Astrocyte (in vitro differentiated cells and primary cell): ENCODE measurements around the gene SV2C. TPM values are rescaled to one million over a fixed set of nuclear protein-coding genes. Genes with fewer than 3 reads are reported as not detected.

Source experiments
- DNase-seq: peaks from one replicate; pipeline ENCODE4 v3.0.0-alpha.2; 2010; ENCODE audit warnings: low read depth
- FAIRE-seq: peaks from 2 replicates; lab custom pipeline; 2011; peaks lifted over from hg19 to GRCh38; lab: Jason Lieb, UNC
- H2AFZ ChIP-seq: 2 replicates; pipeline ENCODE4 v1.6.0; 2012; ENCODE audit warnings: low read depth, low read length, inconsistent platforms
- H3K27ac ChIP-seq: 2 replicates; pipeline ENCODE4 v1.5.1; 2011; ENCODE audit warnings: low read depth, low read length, inconsistent platforms
- H3K27me3 ChIP-seq: 2 replicates; pipeline ENCODE4 v1.6.0; 2011; ENCODE audit warnings: low read length, inconsistent platforms; ENCODE audit not compliant: insufficient read depth
- H3K36me3 ChIP-seq: 2 replicates; pipeline ENCODE4 v1.5.1; 2011; ENCODE audit warnings: low read length, inconsistent platforms; ENCODE audit not compliant: insufficient read depth
- H3K4me1 ChIP-seq: 2 replicates; pipeline ENCODE4 v1.5.1; 2011; ENCODE audit warnings: low read length, inconsistent platforms; ENCODE audit not compliant: insufficient read depth
- H3K4me2 ChIP-seq: 2 replicates; pipeline ENCODE4 v1.6.0; 2012; ENCODE audit warnings: low read length, inconsistent platforms
- H3K4me3 ChIP-seq: 2 replicates; pipeline ENCODE4 v1.5.1; 2011; ENCODE audit warnings: low read depth, mild to moderate bottlenecking, low read length, inconsistent platforms; ENCODE audit not compliant: insufficient read depth
- H3K79me2 ChIP-seq: 2 replicates; pipeline ENCODE4 v1.6.0; 2012; ENCODE audit warnings: mild to moderate bottlenecking, low read length, inconsistent platforms; ENCODE audit not compliant: insufficient read depth
- H3K9ac ChIP-seq: 2 replicates; pipeline ENCODE4 v1.6.0; 2012; ENCODE audit warnings: mild to moderate bottlenecking, low read length, inconsistent platforms
- H3K9me3 ChIP-seq: 2 replicates; pipeline ENCODE4 v1.5.1; 2012; ENCODE audit warnings: low read depth, mild to moderate bottlenecking, low read length, inconsistent platforms; ENCODE audit not compliant: insufficient read depth
- H4K20me1 ChIP-seq: 2 replicates; pipeline ENCODE4 v1.6.0; 2012; ENCODE audit warnings: low read length, inconsistent platforms; ENCODE audit not compliant: insufficient read depth
- H3K27ac Mint-ChIP-seq: one replicate; pipeline ENCODE4 v1.8.0; 2021; ENCODE audit warnings: mild to moderate bottlenecking, mixed read lengths; ENCODE audit not compliant: unreplicated experiment
- H3K27me3 Mint-ChIP-seq: one replicate; pipeline ENCODE4 v1.8.0; 2021; ENCODE audit warnings: low read depth, mixed read lengths; ENCODE audit not compliant: unreplicated experiment
- H3K36me3 Mint-ChIP-seq: one replicate; pipeline ENCODE4 v1.8.0; 2021; ENCODE audit warnings: low read depth, mixed read lengths; ENCODE audit not compliant: unreplicated experiment
- H3K4me1 Mint-ChIP-seq: one replicate; pipeline ENCODE4 v1.8.0; 2021; ENCODE audit warnings: low read depth, mixed read lengths; ENCODE audit not compliant: unreplicated experiment
- H3K4me3 Mint-ChIP-seq: one replicate; pipeline ENCODE4 v1.8.0; 2021; ENCODE audit warnings: mild to moderate bottlenecking, moderate library complexity, mixed read lengths; ENCODE audit not compliant: unreplicated experiment
- H3K9me3 Mint-ChIP-seq: one replicate; pipeline ENCODE4 v1.8.0; 2021; ENCODE audit warnings: mild to moderate bottlenecking, mixed read lengths; ENCODE audit not compliant: unreplicated experiment
- CTCF ChIP-seq: IDR thresholded peaks from 2 replicates; pipeline ENCODE4 v1.5.1; 2011; ENCODE audit warnings: low read depth, mild to moderate bottlenecking, inconsistent platforms, low read length, moderate library complexity; ENCODE audit not compliant: insufficient read depth
- EZH2 ChIP-seq: IDR thresholded peaks from 2 replicates; pipeline ENCODE4 v1.6.1; 2012; ENCODE audit warnings: mild to moderate bottlenecking, low read length, inconsistent platforms; ENCODE audit not compliant: insufficient read depth
- total RNA-seq: library from RNA; stranded (reverse); gene quantifications from 2 replicates; pipeline ENCODE4 v1.2.1, GENCODE V29; 2021

Gene SV2C
- total RNA-seq, 1 donor from 2014 or later, result 0.05 TPM

- Histone ChIP-seq H3K27ac (no peak overlapping the region), H2AFZ (no peak overlapping the region), H3K36me3 (no peaks in the 10 kb centered on the region), H3K9ac (no peak overlapping the region), H3K4me3 (no peak overlapping the region), H3K4me2 (no peak overlapping the region), H3K27me3 (peaks cover 3% of the 10 kb centered on the region), H3K79me2 (no peaks in the 10 kb centered on the region), H4K20me1 (no peaks in the 10 kb centered on the region), H3K9me3 (no peaks in the 10 kb centered on the region), H3K4me1 (no peaks in the 10 kb centered on the region)
- Mint-ChIP-seq H3K27me3 (peaks cover 12% of the 10 kb centered on the region), H3K9me3 (no peaks in the 10 kb centered on the region), H3K36me3 (no peaks in the 10 kb centered on the region), H3K4me3 (no peak overlapping the region), H3K27ac (no peak overlapping the region), H3K4me1 (peaks cover 15% of the 10 kb centered on the region)
- DNase-seq (no peak), FAIRE-seq (no peak)
- TF ChIP-seq EZH2 (no peak), CTCF (no peak)
These were observed 248.9 kb downstream of the SV2C start for GRCh38 chr5:76332102-76332501.

GRCh38 chr5:76332611-76333205 lies 249.5 kb downstream of the SV2C start:
- Mint-ChIP-seq H3K4me1 (peaks cover 13% of the 10 kb centered on the region), H3K27me3 (peaks cover 8% of the 10 kb centered on the region), H3K36me3 (no peaks in the 10 kb centered on the region), H3K27ac (no peak overlapping the region), H3K4me3 (no peak overlapping the region), H3K9me3 (no peaks in the 10 kb centered on the region)
- peaks cover 3% of the 10 kb centered on the region for H3K27me3 ChIP-seq
- no peak overlapping the region for H3K4me2 ChIP-seq
- no peaks in the 10 kb centered on the region for H3K36me3 ChIP-seq
- H3K4me1 ChIP-seq, result no peaks in the 10 kb centered on the region
- no peak overlapping the region for H2AFZ ChIP-seq
- TF ChIP-seq CTCF (no peak), EZH2 (no peak)
- no peaks in the 10 kb centered on the region for H3K79me2 ChIP-seq
- H3K27ac ChIP-seq, result no peak overlapping the region
- no peak for DNase-seq
- no peaks in the 10 kb centered on the region for H4K20me1 ChIP-seq
- no peak overlapping the region for H3K9ac ChIP-seq
- no peak overlapping the region for H3K4me3 ChIP-seq
- FAIRE-seq, result no peak
- no peaks in the 10 kb centered on the region for H3K9me3 ChIP-seq

GRCh38 chr5:76333571-76333970 lies 250.4 kb downstream of the SV2C start:
- H3K9me3 ChIP-seq, result no peaks in the 10 kb centered on the region
- no peak overlapping the region for H3K27ac ChIP-seq
- H4K20me1 ChIP-seq, result no peaks in the 10 kb centered on the region
- FAIRE-seq (no peak), DNase-seq (no peak)
- peaks cover 3% of the 10 kb centered on the region for H3K27me3 ChIP-seq
- no peak for TF ChIP-seq EZH2
- no peak for TF ChIP-seq CTCF
- peaks cover 3% of the 10 kb centered on the region for H3K27me3 Mint-ChIP-seq
- no peak overlapping the region for H3K27ac Mint-ChIP-seq
- no peaks in the 10 kb centered on the region for H3K79me2 ChIP-seq
- no peak overlapping the region for H2AFZ ChIP-seq
- no peak overlapping the region for H3K4me3 ChIP-seq
- H3K36me3 ChIP-seq, result no peaks in the 10 kb centered on the region
- no peak overlapping the region for H3K4me3 Mint-ChIP-seq
- no peak overlapping the region for H3K9ac ChIP-seq
- H3K4me1 Mint-ChIP-seq, result peaks cover 13% of the 10 kb centered on the region
- no peak overlapping the region for H3K4me2 ChIP-seq
- H3K9me3 Mint-ChIP-seq, result no peaks in the 10 kb centered on the region
- no peaks in the 10 kb centered on the region for H3K4me1 ChIP-seq
- no peaks in the 10 kb centered on the region for H3K36me3 Mint-ChIP-seq
